K562 (cell line): ENCODE results near the gene LSM14B.

Experiments
- MAZ ChIP-seq, 2 experiments: fragments of 450-650 bp in 1 of 2; sonication (generic) in 1 of 2; formaldehyde crosslinking; IDR thresholded peaks in 1 of 2; conservative IDR thresholded peaks in 1 of 2; 2 replicates each; pipeline versions ENCODE4 v1.4.0 to v1.5.0; 2020; ENCODE audit warnings: mild to moderate bottlenecking in 1 of 2, missing genetic modification reagents in 1 of 2
- NONO ChIP-seq, 2 experiments: fragments of 200-400 bp in 1 of 2; fragments of 450-650 bp in 1 of 2; formaldehyde crosslinking in 1 of 2; IDR thresholded peaks; 2 replicates each; pipeline ENCODE4 v1.6.1; 2017; ENCODE audit warnings: low read depth in 2 of 2, mild to moderate bottlenecking in 2 of 2, moderate library complexity in 2 of 2, low read length in 1 of 2
- NRF1 ChIP-seq, 2 experiments: fragments of 450-650 bp; IDR thresholded peaks in 1 of 2; conservative IDR thresholded peaks in 1 of 2; 2 replicates each; pipeline ENCODE4 v1.6.1; 2014; ENCODE audit warnings: mild to moderate bottlenecking in 2 of 2
- RAD21 ChIP-seq, 2 experiments: fragments of 250-450 bp in 1 of 2; fragments of 450-650 bp in 1 of 2; sonication (Bioruptor Pico) in 1 of 2; formaldehyde crosslinking in 1 of 2; IDR thresholded peaks in 1 of 2; conservative IDR thresholded peaks in 1 of 2; 2 replicates each; pipeline versions ENCODE4 v1.4.0 to v1.8.0; 2020 to 2022; ENCODE audit warnings: mild to moderate bottlenecking in 2 of 2, moderate library complexity in 1 of 2
- ZKSCAN1 ChIP-seq: fragments of 150-350 bp; IDR thresholded peaks from 2 replicates; pipeline ENCODE4 v1.6.1; 2016; ENCODE audit warnings: low read depth, low read length
- ZNF140 ChIP-seq: fragments of 250-450 bp; sonication (Bioruptor Pico); IDR thresholded peaks from 2 replicates; pipeline ENCODE4 v1.8.0; 2021; ENCODE audit warnings: moderate library complexity, mild to moderate bottlenecking, inconsistent platforms
- TF ChIP-seq, protein P1 (sequence below), 2 experiments: fragments of 450-650 bp; formaldehyde crosslinking in 1 of 2; IDR thresholded peaks; 2 replicates each; pipeline versions ENCODE4 v1.4.0 to v1.6.1; 2014 to 2020; ENCODE audit warnings: mild to moderate bottlenecking in 2 of 2, borderline replicate concordance in 1 of 2, low read depth in 1 of 2
- TF ChIP-seq, protein P2 (sequence below): sonication (generic); formaldehyde crosslinking; IDR thresholded peaks from 2 replicates; pipeline ENCODE4 v1.8.0; 2022; ENCODE audit warnings: mild to moderate bottlenecking, missing genetic modification reagents
- TF ChIP-seq, protein P3 (sequence below): sonication (generic); formaldehyde crosslinking; IDR thresholded peaks from 2 replicates; pipeline ENCODE4 v1.8.0; 2022; ENCODE audit warnings: missing genetic modification reagents, mild to moderate bottlenecking, borderline replicate concordance
- TF ChIP-seq, protein P4 (sequence below): fragments of 250-450 bp; sonication (Bioruptor Pico); IDR thresholded peaks from 2 replicates; pipeline ENCODE4 v1.8.0; 2021; ENCODE audit warnings: mild to moderate bottlenecking, moderate library complexity

DNA sequence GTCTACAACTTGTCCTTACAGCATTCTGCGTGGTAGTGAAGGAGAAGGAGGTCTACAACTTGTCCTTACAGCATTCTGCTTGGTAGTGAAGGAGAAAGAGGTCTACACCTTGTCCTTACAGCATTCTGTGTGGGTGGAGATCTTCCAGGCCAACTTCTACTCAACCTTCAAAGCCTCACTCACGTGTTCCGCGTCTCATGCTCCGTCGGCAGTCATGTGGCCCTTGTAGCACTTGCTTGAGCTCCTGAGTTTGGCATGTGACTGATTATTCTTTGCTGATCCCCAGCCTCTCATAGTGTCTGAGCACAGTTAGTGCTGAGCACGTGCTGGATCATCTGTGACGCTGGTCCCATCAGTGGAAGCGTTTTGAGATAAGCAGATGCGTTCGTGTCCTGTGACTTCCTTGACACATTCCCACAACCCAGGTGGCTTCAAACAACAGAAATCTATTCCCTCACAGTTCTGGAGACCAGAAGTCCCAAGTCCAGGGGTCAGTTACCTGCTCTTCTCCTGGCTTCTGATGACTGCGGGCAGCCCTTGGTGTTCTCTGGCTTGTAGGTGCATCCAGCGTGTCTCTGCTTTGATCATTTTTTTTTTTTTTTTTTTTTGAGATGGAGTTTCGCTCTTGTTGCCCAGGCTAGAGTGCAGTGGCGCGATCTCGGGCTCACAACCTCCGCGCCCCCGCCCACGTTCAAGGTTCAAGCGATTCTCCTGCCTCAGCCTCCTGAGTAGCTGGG lies 23.9 kb downstream of the LSM14B start:
- TF ChIP-seq MAZ (CRISPR knock-in tag; conservative IDR thresholded peaks at IDR 0.05 in 1 of 2, IDR thresholded peaks at IDR 0.05 in 1 of 2): no peak; a peak in 1 of 4 replicates
- no peak for TF ChIP-seq NONO (IDR thresholded peaks at IDR 0.05; ENCODE audit: low read depth in 2 of 2, low read length in 1 of 2)
- TF ChIP-seq, protein P1, sequence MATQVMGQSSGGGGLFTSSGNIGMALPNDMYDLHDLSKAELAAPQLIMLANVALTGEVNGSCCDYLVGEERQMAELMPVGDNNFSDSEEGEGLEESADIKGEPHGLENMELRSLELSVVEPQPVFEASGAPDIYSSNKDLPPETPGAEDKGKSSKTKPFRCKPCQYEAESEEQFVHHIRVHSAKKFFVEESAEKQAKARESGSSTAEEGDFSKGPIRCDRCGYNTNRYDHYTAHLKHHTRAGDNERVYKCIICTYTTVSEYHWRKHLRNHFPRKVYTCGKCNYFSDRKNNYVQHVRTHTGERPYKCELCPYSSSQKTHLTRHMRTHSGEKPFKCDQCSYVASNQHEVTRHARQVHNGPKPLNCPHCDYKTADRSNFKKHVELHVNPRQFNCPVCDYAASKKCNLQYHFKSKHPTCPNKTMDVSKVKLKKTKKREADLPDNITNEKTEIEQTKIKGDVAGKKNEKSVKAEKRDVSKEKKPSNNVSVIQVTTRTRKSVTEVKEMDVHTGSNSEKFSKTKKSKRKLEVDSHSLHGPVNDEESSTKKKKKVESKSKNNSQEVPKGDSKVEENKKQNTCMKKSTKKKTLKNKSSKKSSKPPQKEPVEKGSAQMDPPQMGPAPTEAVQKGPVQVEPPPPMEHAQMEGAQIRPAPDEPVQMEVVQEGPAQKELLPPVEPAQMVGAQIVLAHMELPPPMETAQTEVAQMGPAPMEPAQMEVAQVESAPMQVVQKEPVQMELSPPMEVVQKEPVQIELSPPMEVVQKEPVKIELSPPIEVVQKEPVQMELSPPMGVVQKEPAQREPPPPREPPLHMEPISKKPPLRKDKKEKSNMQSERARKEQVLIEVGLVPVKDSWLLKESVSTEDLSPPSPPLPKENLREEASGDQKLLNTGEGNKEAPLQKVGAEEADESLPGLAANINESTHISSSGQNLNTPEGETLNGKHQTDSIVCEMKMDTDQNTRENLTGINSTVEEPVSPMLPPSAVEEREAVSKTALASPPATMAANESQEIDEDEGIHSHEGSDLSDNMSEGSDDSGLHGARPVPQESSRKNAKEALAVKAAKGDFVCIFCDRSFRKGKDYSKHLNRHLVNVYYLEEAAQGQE (IDR thresholded peaks at IDR 0.05; ENCODE audit: borderline replicate concordance): peak; percentile 71
- TF ChIP-seq, protein P1 (CRISPR knock-in tag; IDR thresholded peaks at IDR 0.05; ENCODE audit: low read depth): no peak
- TF ChIP-seq ZKSCAN1: no peak
- TF ChIP-seq NRF1 (conservative IDR thresholded peaks at IDR 0.05 in 1 of 2, IDR thresholded peaks at IDR 0.05 in 1 of 2): peak in 1 of 2 experiments; percentile 37; a peak in 1 of 4 replicates
- TF ChIP-seq, protein P2, sequence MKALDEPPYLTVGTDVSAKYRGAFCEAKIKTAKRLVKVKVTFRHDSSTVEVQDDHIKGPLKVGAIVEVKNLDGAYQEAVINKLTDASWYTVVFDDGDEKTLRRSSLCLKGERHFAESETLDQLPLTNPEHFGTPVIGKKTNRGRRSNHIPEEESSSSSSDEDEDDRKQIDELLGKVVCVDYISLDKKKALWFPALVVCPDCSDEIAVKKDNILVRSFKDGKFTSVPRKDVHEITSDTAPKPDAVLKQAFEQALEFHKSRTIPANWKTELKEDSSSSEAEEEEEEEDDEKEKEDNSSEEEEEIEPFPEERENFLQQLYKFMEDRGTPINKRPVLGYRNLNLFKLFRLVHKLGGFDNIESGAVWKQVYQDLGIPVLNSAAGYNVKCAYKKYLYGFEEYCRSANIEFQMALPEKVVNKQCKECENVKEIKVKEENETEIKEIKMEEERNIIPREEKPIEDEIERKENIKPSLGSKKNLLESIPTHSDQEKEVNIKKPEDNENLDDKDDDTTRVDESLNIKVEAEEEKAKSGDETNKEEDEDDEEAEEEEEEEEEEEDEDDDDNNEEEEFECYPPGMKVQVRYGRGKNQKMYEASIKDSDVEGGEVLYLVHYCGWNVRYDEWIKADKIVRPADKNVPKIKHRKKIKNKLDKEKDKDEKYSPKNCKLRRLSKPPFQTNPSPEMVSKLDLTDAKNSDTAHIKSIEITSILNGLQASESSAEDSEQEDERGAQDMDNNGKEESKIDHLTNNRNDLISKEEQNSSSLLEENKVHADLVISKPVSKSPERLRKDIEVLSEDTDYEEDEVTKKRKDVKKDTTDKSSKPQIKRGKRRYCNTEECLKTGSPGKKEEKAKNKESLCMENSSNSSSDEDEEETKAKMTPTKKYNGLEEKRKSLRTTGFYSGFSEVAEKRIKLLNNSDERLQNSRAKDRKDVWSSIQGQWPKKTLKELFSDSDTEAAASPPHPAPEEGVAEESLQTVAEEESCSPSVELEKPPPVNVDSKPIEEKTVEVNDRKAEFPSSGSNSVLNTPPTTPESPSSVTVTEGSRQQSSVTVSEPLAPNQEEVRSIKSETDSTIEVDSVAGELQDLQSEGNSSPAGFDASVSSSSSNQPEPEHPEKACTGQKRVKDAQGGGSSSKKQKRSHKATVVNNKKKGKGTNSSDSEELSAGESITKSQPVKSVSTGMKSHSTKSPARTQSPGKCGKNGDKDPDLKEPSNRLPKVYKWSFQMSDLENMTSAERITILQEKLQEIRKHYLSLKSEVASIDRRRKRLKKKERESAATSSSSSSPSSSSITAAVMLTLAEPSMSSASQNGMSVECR (CRISPR knock-in tag): peak; percentile 74
- TF ChIP-seq ZNF140 (CRISPR knock-in tag): no peak
- peak in 1 of 2 experiments; percentile 7; a peak in 1 of 4 replicates for TF ChIP-seq RAD21 (CRISPR knock-in tag; conservative IDR thresholded peaks at IDR 0.05 in 1 of 2, IDR thresholded peaks at IDR 0.05 in 1 of 2)
- TF ChIP-seq, protein P3, sequence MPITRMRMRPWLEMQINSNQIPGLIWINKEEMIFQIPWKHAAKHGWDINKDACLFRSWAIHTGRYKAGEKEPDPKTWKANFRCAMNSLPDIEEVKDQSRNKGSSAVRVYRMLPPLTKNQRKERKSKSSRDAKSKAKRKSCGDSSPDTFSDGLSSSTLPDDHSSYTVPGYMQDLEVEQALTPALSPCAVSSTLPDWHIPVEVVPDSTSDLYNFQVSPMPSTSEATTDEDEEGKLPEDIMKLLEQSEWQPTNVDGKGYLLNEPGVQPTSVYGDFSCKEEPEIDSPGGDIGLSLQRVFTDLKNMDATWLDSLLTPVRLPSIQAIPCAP (CRISPR knock-in tag): no peak; the same call in 1 of the 2 replicates
- TF ChIP-seq, protein P4, sequence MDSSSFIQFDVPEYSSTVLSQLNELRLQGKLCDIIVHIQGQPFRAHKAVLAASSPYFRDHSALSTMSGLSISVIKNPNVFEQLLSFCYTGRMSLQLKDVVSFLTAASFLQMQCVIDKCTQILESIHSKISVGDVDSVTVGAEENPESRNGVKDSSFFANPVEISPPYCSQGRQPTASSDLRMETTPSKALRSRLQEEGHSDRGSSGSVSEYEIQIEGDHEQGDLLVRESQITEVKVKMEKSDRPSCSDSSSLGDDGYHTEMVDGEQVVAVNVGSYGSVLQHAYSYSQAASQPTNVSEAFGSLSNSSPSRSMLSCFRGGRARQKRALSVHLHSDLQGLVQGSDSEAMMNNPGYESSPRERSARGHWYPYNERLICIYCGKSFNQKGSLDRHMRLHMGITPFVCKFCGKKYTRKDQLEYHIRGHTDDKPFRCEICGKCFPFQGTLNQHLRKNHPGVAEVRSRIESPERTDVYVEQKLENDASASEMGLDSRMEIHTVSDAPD (CRISPR knock-in tag): no peak
